ENCODE measurements around the gene PDXK.

- TF ChIP-seq, protein P1, sequence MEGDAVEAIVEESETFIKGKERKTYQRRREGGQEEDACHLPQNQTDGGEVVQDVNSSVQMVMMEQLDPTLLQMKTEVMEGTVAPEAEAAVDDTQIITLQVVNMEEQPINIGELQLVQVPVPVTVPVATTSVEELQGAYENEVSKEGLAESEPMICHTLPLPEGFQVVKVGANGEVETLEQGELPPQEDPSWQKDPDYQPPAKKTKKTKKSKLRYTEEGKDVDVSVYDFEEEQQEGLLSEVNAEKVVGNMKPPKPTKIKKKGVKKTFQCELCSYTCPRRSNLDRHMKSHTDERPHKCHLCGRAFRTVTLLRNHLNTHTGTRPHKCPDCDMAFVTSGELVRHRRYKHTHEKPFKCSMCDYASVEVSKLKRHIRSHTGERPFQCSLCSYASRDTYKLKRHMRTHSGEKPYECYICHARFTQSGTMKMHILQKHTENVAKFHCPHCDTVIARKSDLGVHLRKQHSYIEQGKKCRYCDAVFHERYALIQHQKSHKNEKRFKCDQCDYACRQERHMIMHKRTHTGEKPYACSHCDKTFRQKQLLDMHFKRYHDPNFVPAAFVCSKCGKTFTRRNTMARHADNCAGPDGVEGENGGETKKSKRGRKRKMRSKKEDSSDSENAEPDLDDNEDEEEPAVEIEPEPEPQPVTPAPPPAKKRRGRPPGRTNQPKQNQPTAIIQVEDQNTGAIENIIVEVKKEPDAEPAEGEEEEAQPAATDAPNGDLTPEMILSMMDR (IDR thresholded peaks at IDR 0.05 in 2 of 3, conservative IDR thresholded peaks at IDR 0.05 in 1 of 3; ENCODE audit: insufficient read depth in 2 of 3, low read depth in 1 of 3, low read length in 3 of 3), result no peak
- no peak for TF ChIP-seq SIN3A (IDR thresholded peaks at IDR 0.05; ENCODE audit: borderline replicate concordance in 2 of 2, control insufficient read depth in 1 of 2, low read depth in 2 of 2, low read length in 2 of 2)
- no peak for TF ChIP-seq ZNF12 (CRISPR knock-in tag; IDR thresholded peaks at IDR 0.05)
- no peak for TF ChIP-seq NR1H2 (CRISPR knock-in tag; IDR thresholded peaks at IDR 0.05)
- no peak for TF ChIP-seq SMARCA4 (IDR thresholded peaks at IDR 0.05)
- TF ChIP-seq USF1 (CRISPR knock-in tag; IDR thresholded peaks at IDR 0.05), result no peak
- TF ChIP-seq MLX (CRISPR knock-in tag; conservative IDR thresholded peaks at IDR 0.05), result no peak
- TF ChIP-seq CBX5 (IDR thresholded peaks at IDR 0.05; ENCODE audit: borderline replicate concordance, low read depth), result no peak
Measured at GRCh38 chr21:43761886-43762285, 43.0 kb downstream of the PDXK start.

Data from K562 (cell line).